ENCODE data around the gene AP2S1.

The AP2S1 gene

DNA sequence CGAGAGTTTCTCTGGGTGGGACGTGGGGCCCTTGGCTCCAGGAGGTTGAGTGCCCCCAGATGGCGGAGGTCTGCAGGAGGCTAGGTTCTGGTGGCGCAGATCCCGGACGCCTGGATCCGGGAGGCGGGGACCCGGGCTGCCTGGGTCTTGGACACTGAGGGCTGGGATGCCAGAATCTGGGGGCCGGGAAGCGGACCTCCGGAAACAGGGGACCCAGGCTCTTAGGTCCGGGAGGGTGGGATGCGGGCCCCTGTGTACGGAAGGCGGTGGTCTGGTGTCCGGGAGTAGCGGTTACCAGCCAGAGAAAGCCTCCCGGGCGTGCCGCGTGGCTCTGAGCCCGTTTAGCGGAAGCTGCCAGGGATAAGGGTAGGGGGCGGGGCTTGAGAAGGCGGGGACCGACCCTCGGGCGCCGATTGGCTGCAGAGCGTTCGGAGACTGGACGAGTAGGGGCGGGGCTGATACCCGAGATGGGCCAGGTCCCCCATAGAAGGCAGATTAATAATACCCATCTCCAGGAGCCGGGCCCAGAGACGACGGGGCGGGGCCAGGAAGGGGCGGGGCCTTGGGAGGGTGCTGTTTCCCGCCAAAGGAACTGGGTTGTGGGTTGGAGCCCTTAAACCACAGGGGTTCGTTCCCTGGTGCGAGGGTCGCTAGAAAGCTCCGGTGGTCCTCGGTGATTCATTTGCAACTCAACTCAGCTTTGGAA, 62.2 kb downstream of the AP2S1 start, which contains the start of gene SLC1A5 (continued):
- TF ChIP-seq, protein P1, sequence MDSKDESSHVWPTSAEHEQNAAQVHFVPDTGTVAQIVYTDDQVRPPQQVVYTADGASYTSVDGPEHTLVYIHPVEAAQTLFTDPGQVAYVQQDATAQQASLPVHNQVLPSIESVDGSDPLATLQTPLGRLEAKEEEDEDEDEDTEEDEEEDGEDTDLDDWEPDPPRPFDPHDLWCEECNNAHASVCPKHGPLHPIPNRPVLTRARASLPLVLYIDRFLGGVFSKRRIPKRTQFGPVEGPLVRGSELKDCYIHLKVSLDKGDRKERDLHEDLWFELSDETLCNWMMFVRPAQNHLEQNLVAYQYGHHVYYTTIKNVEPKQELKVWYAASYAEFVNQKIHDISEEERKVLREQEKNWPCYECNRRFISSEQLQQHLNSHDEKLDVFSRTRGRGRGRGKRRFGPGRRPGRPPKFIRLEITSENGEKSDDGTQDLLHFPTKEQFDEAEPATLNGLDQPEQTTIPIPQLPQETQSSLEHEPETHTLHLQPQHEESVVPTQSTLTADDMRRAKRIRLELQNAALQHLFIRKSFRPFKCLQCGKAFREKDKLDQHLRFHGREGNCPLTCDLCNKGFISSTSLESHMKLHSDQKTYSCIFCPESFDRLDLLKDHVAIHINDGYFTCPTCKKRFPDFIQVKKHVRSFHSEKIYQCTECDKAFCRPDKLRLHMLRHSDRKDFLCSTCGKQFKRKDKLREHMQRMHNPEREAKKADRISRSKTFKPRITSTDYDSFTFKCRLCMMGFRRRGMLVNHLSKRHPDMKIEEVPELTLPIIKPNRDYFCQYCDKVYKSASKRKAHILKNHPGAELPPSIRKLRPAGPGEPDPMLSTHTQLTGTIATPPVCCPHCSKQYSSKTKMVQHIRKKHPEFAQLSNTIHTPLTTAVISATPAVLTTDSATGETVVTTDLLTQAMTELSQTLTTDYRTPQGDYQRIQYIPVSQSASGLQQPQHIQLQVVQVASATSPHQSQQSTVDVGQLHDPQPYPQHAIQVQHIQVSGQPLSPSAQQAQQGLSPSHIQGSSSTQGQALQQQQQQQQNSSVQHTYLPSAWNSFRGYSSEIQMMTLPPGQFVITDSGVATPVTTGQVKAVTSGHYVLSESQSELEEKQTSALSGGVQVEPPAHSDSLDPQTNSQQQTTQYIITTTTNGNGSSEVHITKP (tag by site-specific recombination; IDR thresholded peaks at IDR 0.05): peak; percentile 72
- TF ChIP-seq ZSCAN16 (tag by site-specific recombination; IDR thresholded peaks at IDR 0.05) (no peak), ZNF830 (tag by site-specific recombination; IDR thresholded peaks at IDR 0.05; ENCODE audit: low read depth) (no peak), ZFP69B (tag by site-specific recombination; IDR thresholded peaks at IDR 0.05) (peak; percentile 70), ZNF629 (tag by site-specific recombination; IDR thresholded peaks at IDR 0.05) (peak; percentile 41), ZNF112 (tag by site-specific recombination; IDR thresholded peaks at IDR 0.05) (no peak), ZNF155 (tag by site-specific recombination; IDR thresholded peaks at IDR 0.05) (no peak), ZFP41 (tag by site-specific recombination; IDR thresholded peaks at IDR 0.05; ENCODE audit: borderline replicate concordance) (0 out of 2 replicates have a peak, but pooled peaks have one; percentile 51), PRDM1 (tag by site-specific recombination; IDR thresholded peaks at IDR 0.05) (no peak), ZNF548 (tag by site-specific recombination; IDR thresholded peaks at IDR 0.05) (no peak), ZNF692 (tag by site-specific recombination; IDR thresholded peaks at IDR 0.05) (peak; percentile 87), ZNF221 (tag by site-specific recombination; IDR thresholded peaks at IDR 0.05; ENCODE audit: borderline replicate concordance) (no peak), ZNF48 (tag by site-specific recombination; IDR thresholded peaks at IDR 0.05) (no peak), HOXA7 (CRISPR knock-in tag; IDR thresholded peaks at IDR 0.05; ENCODE audit: borderline replicate concordance) (no peak), ZNF280D (tag by site-specific recombination; IDR thresholded peaks at IDR 0.05) (no peak), IKZF3 (tag by site-specific recombination; IDR thresholded peaks at IDR 0.05) (peak; percentile 28; the same call in 1 of the 2 replicates), ZNF394 (tag by site-specific recombination; IDR thresholded peaks at IDR 0.05; ENCODE audit: borderline replicate concordance) (peak; percentile 94), ZBTB48 (tag by site-specific recombination; IDR thresholded peaks at IDR 0.05) (peak; percentile 56), SALL2 (tag by site-specific recombination; IDR thresholded peaks at IDR 0.05; ENCODE audit: borderline replicate concordance) (no peak), ZNF132 (tag by site-specific recombination; IDR thresholded peaks at IDR 0.05; ENCODE audit: borderline replicate concordance) (no peak), ZNF600 (tag by site-specific recombination; IDR thresholded peaks at IDR 0.05) (0 out of 2 replicates have a peak, but pooled peaks have one; percentile 66), ZNF843 (tag by site-specific recombination; IDR thresholded peaks at IDR 0.05) (0 out of 2 replicates have a peak, but pooled peaks have one; percentile 20), ZNF23 (tag by site-specific recombination; IDR thresholded peaks at IDR 0.05; ENCODE audit: borderline replicate concordance) (no peak), FEZF1 (tag by site-specific recombination; IDR thresholded peaks at IDR 0.05) (peak; percentile 15; the same call in 1 of the 2 replicates), ZBTB17 (tag by site-specific recombination; IDR thresholded peaks at IDR 0.05) (peak; percentile 37; the same call in 1 of the 2 replicates), ZNF211 (tag by site-specific recombination; IDR thresholded peaks at IDR 0.05; ENCODE audit: low read depth) (no peak), ZNF621 (tag by site-specific recombination; IDR thresholded peaks at IDR 0.05) (no peak)
- TF ChIP-seq, protein P2, sequence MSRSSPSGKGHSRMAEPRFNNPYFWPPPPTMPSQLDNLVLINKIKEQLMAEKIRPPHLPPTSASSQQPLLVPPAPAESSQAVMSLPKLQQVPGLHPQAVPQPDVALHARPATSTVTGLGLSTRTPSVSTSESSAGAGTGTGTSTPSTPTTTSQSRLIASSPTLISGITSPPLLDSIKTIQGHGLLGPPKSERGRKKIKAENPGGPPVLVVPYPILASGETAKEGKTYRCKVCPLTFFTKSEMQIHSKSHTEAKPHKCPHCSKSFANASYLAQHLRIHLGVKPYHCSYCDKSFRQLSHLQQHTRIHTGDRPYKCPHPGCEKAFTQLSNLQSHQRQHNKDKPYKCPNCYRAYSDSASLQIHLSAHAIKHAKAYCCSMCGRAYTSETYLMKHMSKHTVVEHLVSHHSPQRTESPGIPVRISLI (tag by site-specific recombination; IDR thresholded peaks at IDR 0.05): no peak
- TF ChIP-seq, protein P3, sequence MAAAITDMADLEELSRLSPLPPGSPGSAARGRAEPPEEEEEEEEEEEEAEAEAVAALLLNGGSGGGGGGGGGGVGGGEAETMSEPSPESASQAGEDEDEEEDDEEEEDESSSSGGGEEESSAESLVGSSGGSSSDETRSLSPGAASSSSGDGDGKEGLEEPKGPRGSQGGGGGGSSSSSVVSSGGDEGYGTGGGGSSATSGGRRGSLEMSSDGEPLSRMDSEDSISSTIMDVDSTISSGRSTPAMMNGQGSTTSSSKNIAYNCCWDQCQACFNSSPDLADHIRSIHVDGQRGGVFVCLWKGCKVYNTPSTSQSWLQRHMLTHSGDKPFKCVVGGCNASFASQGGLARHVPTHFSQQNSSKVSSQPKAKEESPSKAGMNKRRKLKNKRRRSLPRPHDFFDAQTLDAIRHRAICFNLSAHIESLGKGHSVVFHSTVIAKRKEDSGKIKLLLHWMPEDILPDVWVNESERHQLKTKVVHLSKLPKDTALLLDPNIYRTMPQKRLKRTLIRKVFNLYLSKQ (tag by site-specific recombination; IDR thresholded peaks at IDR 0.05; ENCODE audit: borderline replicate concordance): no peak

Data from HEK293 (cell line).